Sciatic nerve (tissue), 2 donors: ENCODE data around the gene PEPD. TPM values are rescaled to one million over a fixed set of nuclear protein-coding genes. Genes with fewer than 3 reads are reported as not detected.

Experiments
- ATAC-seq: fragments of 200-7000 bp; cut with Tn5 transposase; one replicate; pipeline ENCODE4 v1.9.1; 2020; ENCODE audit warnings: mild to moderate bottlenecking, moderate library complexity
- DNase-seq: peaks from one replicate; pipeline ENCODE4 v3.0.0-alpha.2; 2020; ENCODE audit warnings: low spot score
- intact Hi-C: fragments of 100-400 bp; cut with DNase I; formaldehyde crosslinking; loops from one replicate; pipeline ENCODE4 v1.14.2; 2022
- total RNA-seq: library from RNA; stranded (reverse); fragmentation: NEBNext Ultra II Directional; extraction: Animal tissue kit (Norgen Biotek cat#: 25700); gene quantifications from one replicate; pipeline ENCODE4 v1.2.1, GENCODE V29; 2021
- donor health status: DM: no; HTN: no; CAD: no.
- donor health status: DM: no; HTN: no; CAD: no.

PEPD gene
- total RNA-seq, 1 donor from 2014 or later: 62.8 TPM

DNA sequence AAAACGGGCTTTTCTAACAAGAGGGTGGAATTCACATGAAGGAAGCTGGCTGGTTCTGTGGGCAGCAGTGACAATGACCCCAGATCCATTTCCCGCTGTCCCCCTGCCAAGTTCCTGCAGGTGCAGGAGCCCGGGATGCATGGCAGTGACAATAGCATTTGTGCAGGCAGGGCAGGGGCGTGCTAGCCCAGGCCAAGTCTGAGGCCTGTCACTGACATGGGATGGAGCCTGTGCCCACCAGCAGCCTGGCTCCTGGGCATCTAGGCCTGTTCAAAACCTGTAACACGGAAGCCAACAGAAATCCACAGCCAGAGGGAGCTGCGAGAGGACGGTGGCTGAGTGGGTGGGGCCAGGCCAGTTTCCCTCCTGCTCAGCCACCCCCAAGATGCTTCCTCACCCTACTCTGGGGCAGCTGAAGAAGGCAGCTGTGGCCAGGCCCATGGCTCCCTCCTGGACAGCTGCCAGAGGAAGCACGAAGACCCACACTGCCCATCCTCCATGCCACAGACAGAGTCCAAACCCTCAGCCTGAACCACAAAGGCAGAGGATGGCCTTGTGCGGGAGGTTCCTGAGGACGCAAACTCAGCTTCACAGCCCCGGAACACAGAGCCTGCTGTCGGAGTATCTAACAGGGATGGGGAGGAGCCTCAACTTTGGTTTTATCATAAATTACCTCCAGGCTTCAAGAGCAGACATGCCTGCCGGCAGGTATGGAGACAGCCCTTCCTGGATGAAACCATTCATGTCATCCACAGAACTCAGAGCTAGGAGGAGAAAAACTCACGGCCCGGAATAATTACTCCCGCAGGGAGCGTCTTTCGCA, 74.0 kb downstream of the PEPD start:
- intact Hi-C loops: no loop called here
- DNase-seq: no peak
- ATAC-seq: no peak

DNA sequence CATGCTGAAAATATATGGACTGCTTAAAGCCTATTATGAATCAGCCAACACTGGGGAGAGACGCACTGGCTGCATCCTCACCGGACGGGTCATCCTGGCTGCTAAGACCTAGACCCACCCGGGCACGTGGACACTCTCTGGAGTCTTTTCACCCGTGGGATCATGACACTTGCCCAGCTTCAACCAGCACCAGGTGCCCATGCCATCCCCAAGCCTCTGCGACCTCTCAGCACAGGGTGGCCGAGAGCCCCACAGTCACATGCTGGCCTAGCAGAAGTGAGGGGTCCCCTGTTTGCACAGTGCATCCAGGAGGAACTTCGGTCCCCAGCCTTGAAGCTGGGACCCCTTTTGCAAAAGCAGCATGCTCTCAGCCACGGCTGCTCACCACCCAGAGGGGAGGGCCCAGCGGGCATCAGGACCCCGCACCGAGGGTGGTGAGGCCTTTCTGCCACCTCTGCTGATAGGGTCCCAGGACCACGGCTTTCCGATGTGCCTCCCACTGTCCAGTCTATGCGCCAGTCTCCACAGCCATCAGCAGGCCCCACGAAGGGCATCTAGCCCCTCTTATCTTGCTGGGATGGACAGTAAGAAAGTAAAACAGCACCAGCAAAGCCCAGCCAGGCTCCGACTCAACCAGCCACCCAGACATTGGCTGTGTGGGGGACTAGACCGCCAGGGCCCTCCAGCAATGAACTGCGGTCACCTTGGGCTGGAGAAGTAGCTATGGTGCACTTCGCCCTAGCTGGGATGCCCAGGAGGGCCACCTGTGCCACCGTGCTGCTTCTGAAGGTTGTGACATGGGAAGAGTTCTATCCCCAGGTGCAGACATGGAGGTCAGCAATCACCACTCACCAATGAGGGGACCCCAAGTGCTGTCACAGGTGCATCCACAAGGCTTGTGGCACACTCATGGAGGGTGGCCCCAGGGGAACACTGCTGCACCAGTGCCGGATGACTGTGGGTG, 75.0 kb downstream of the PEPD start:
- intact Hi-C loops: no loop called here
- no peak for DNase-seq

DNA sequence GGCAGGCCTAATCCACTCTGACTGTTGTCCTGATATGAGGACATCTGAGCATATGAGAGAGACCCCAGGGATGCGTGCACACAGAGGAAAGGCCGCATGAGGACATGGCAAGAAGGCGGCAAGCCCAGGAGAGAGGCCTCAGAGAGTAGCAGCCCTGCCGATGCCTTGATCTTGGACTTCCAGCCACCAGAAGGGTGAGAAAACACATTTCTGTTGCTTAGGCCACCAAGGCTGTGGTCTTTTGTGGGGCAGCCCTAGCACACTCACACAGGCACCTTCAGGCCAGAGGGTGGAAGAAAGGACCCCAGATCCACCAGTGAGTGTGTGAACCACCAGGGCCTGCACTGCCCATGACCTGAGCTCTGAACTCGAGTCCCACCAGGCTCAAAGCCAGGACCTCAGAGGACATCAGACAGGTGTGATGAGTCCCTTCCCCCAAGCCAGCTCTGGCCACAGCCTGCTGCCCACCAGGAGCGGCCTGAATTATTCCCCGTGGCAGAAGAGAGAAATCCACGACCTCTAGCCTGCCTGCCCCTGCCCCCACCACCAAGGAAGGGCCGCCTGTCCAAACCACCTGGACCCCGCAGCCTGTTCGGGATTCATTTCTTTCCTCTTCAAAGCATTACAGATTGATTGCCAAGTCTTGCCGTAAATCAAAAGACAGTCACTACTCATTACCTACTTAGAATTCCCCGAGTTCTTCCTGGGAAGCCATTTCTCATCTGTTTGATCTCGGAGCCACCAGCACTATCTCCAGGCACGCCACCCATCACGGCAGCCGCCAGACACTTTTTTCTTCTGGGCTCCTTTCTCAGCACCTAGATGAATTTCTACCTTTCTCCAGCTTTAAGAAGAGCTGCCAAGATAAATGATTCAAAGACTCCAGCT, 75.9 kb downstream of the PEPD start:
- ATAC-seq (no peak), DNase-seq (no peak)
- intact Hi-C loops: no loop called here

More for the DNA sequence above, 75.0 kb downstream of the PEPD start:
- ATAC-seq: no peak

DNA sequence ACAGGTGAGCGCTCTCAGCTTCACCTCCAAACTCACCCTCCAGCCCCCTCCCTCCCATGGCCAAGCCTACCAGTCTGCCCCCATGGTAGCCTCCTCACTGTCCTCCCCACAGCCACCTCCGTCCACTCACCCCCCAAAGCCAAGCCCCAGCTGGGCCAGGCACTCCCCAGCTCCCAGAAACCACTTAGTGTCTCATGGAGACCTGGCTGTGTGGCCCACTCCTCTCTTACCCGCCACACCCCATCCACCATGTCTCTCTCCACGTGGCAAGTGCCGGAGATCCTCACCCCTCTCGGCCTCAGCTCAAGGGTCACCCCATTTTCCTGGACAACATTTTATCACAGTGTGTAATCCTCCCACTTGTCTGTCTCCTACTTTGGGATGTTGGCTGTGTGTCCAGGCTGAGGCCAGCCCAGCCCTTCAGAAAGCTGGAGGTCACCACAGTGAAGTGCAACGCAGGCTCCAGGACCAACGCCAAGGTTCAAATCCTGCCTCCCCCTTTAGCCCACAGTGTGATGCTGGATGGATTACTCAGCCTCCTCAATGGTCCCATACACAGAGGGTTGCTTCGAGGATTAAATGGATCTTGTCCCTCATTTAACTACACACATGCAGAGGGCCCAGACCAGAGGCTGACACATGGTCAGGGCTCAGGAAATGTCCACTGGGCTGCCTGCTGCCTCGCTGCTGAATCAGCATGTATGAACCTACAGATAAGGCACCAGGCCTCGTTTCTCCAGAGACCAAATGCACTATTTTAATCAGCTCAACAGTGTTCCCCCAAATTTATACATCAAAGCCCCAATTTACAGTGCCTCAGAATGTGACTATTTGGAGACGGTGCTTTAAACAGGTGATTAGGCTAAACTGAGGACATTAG, 76.8 kb downstream of the PEPD start:
- no peak for ATAC-seq
- peak; percentile 26 for DNase-seq
- intact Hi-C loops: no loop called here

- peak; percentile 37 for DNase-seq
- ATAC-seq: no peak
- intact Hi-C loops: no loop called here
These were observed 77.7 kb downstream of the PEPD start for GRCh38 chr19:33443638-33444561.

- ATAC-seq (no peak), DNase-seq (peak; percentile 35)
- intact Hi-C loops: no loop called here
These were observed 78.9 kb downstream of the PEPD start for GRCh38 chr19:33442706-33443105.

GRCh38 chr19:33441828-33442227, 79.8 kb downstream of the PEPD start:
- intact Hi-C loops: no loop called here
- DNase-seq (peak; percentile 31), ATAC-seq (no peak)

DNA sequence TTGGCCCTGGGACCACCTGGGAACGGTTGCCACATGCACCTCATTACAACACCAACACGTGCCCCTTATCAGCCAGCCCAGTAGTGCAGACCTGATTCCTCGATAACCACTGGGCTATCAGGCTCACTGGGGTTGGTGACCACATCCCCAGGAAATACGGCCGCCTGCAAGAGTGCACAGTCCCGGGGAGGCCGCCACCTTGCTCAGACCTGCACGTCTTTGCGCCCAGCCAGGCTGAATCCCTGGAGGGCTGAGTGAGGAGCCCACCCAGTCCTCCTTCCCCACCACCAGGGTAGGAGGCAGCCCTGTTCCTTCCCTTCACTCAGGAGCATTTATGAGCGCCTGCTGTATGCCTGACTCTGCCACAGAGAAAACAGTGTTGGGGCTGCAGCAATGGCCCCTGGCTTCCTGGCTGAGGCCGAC, 80.3 kb downstream of the PEPD start:
- peak; percentile 33 for DNase-seq
- intact Hi-C loops: no loop called here
- ATAC-seq: no peak

- ATAC-seq (no peak), DNase-seq (no peak)
- intact Hi-C loops: no loop called here
These were observed 80.9 kb downstream of the PEPD start for GRCh38 chr19:33440682-33441081.

DNA sequence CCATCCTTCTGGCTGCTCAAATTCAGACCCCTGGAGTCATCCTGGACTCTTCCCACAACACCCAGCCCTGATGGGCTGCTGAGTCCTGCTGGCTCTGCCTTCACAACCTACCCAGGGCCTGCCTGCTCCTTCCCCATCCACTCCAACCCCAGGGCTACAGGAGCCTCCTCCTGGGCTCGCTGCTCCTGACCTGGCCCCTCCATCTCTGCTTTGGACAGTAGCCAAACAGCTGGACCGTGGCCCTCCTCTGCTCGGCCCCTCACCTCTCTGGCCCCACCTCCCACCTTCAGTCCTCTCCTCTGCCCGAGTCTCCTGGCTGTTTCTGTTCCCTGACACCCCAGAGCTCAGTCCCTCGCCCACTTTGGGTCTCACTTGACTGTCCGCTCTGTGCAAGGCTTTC, 81.3 kb downstream of the PEPD start:
- no peak for DNase-seq
- intact Hi-C loops: no loop called here

DNA sequence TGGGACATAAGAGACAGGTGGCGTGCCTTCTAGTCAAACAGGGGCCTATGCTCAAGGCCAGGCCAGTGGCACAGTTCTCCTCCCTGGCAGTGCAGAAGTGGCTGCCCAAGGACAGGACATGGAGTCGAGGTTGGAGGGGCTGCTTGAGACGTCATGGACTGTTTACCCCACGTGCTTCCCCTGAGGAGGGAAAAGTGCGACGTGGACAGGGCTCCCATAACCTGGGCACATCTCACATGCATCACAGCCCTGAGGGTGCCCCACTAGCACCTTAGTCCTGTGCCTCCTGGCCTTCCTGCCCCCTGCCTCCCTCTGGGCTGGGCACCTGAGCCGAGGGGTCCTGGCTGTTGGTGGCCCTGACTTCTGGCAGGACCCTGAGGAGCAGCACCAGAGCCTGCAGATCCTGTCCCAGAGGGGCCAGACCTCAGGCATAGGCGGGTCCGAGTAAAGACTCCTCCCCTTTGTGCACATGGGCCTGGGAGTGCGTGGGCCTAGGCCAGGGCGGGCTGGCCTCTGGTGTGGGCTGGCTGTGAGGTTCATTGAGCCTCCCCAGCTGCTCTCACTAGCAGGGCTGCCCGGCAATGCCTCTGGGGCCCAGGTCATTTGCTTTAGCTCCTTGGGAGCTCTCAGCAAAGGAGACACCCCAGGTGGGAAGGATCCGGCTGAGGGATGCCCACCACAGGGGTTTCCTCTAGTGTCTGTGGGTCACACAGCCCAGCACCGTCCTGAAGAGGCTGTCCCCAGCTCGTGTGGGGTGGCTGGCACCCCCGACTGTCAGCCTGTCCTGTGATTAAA, 82.4 kb downstream of the PEPD start:
- DNase-seq: no peak
- intact Hi-C loops: loop anchor here (10.0 kb wide), 1 partner anchor 336 kb away; no protein-coding TSS in a partner anchor

More for the DNA sequence above, 81.3 kb downstream of the PEPD start:
- ATAC-seq: no peak

DNA sequence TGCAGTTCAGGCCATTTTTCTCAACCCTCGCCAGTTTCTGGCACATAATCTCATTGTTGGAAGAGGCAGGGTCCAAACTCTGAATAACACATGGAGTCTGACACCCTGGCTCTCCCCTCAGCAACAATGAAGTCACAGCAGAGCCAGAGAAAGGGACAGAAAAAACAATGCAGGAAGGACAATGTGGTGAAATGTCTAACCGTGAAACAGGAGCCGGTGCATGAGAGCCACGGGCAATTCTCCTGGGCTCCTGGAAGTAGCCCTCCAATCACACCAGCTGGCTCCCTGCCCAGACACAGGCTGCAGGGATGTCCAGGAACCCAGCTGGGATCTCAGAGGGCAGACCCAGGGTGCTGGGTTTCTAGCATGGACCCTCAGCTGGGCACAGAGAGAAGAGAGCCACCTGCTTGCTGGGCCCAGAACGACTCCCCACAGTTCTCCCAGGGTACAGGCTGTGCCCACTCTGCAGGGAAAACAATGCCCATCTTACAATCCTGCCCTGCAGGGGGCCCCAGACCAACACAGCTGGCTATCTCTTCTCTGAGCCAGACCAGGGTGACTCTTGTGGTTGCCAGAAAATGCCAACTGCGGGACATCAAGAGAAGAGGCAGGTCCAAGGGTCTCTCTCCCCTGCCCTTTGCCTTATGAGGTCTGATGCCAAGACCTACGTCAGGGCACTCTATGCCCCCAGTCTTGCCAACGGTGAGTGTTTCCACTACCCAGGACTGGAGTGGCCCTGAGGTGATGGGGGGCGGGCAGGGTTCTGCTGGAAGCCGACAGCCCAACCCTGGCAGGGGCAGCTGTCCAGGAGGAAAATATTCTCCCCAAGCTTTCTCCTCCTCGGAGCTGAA, 83.5 kb downstream of the PEPD start:
- ATAC-seq: peak; percentile 13

More for the DNA sequence above, 82.4 kb downstream of the PEPD start:
- ATAC-seq: peak; percentile 20

DNA sequence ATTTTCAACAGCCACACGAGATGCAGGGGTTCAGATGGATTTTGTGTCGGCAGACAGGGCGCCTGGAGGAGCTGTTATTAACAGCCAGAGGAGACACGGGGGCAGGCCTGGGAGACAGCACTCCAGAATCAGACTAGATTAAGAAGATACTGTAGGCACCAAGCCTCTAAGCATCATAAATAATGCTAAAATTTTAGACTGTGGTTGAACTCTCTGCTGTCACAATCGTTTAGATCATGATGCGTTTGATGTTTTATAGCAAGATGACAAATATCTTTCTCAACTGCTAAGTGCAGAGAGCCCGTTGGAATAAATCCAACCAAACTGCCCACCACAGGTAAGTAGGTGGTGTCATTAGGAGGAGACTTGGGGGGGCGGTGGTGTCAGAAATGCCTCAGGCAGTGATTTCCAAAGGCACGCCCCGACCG, 84.2 kb downstream of the PEPD start:
- ATAC-seq: no peak
- no peak for DNase-seq
- intact Hi-C loops: loop anchor here (10.0 kb wide), 1 partner anchor 337 kb away; no protein-coding TSS in a partner anchor

More for the DNA sequence above, 83.5 kb downstream of the PEPD start:
- no peak for DNase-seq
- intact Hi-C loops: loop anchor here (10.0 kb wide), 1 partner anchor 337 kb away; no protein-coding TSS in a partner anchor

GRCh38 chr19:33436360-33437345, 84.9 kb downstream of the PEPD start:
- intact Hi-C loops: loop anchor here (10.0 kb wide), 1 partner anchor 338 kb away; no protein-coding TSS in a partner anchor
- DNase-seq (no peak), ATAC-seq (no peak)
